Adipose tissue (tissue), 3 donors: ENCODE results near the gene CACNB4. TPM values are rescaled to one million over a fixed set of nuclear protein-coding genes. Genes with fewer than 3 reads are reported as not detected.

Experiments used
- H3K27ac ChIP-seq: one replicate; pipeline ENCODE4 v1.5.1; 2013; ENCODE audit warnings: low read depth, low read length
- WGBS, 3 donors: extraction: QIAGEN DNeasy Blood & Tissue Kit; methylation state at CpG; one replicate each; pipeline ENCODE4 v1.1.7; 2013; 5-methylcytosine and 5-hydroxymethylcytosine counted together
- polyA plus RNA-seq, 3 donors: library from polyadenylated mRNA; stranded (reverse); fragments of 200-250 nt; gene quantifications; one replicate each; pipeline ENCODE4 v1.2.3, GENCODE V29; 2013
- donor health status: healthy with polysubstance abuse.
- donor health status: Bipolar disorder and iron deficiency.
- donor health status: healthy.

The CACNB4 gene
- polyA plus RNA-seq, 3 donors = 0.10 to 0.45 (median 0.21) TPM

DNA sequence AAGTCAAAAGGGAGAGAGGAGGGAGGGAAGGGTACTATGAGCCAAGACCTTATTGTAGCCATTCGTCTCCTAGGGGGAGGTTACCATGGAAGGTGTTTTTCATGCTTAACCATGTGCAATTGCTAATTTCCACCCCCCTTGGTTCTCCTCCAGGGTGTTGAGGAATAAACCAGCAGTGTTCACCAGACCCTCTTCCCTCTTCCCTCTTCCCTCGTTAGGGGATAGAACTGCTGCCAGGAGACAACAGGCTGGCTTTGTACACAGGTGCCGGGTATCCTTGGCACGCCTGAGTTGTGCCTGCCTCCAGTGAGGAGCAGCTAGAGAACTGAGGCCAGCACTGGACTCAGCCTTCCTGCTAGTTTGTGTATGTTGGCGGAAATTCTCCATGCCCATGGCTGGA lies 229.6 kb downstream of the CACNB4 start:
- WGBS, 3 donors = 66 to 85% (median 83%) methylated on average over 5 of the region's 5 CpGs
- H3K27ac ChIP-seq = no peak overlapping the region

DNA sequence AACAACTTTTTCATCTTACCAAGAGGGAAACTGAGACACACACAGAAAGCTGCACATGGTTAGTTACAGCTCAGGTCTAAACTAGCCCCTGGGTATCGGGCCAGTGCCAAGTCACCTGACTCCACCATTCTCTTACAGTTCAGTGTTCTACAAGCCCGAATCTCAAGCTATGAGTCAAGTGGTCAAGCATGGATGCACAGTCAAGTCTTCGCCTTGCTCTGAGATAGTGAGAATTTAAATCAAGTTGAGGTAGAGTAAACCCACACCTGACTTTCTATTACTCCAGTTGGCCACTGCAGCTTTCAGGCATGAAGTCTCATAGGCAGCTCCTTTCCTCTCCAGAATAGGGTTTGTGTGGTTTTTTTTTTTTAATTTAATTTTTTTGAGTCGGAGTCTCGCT lies 236.1 kb downstream of the CACNB4 start:
- 94 to 97% (median 96%) methylated on average over 5 of the region's 5 CpGs for WGBS, 3 donors
- no peak overlapping the region for H3K27ac ChIP-seq

DNA sequence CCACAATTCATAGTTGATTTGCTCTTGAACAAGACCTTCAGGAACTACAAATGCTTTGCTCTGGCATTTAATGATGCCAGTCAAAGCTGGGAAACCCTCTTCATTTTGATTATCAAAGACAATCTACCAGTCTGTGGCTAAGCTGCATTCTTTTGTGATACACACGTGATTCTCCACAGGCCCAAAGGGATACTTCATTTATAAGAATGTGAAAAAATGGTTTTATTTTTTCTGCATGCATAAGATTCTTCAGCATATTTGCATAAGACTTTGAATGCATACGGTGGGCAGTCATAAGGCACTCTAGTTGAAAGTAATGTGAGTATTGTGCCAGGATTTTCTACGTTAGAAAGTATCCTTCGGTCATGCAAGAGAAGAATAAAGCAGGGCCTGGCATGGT lies 237.7 kb downstream of the CACNB4 start:
- 80 to 86% (median 86%) methylated on average over 4 of the region's 4 CpGs for WGBS, 3 donors
- no peak overlapping the region for H3K27ac ChIP-seq

DNA sequence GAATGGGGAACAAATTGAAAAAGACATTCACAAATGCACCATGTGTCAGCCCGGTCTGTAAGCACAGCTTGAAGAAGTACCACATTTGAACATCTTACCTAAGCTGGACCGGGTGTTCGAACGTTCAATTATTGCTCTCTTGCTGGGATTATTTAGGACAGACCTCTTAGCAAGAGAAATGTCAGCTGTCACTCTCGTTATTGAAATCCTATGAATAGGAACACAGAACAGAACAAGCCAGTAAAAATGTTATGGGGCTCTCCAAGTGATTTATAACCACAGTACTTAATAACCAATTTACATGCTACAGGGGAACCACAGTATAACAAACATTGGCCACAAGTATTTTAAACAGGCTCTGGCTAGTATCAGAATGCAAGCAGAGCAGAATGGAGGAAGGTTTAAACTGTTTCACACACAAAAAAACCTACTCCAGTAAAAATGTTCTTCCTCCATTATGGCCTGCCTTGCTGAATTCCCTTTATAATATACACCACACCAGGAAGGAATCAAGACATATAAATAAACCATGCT lies 238.2 kb downstream of the CACNB4 start:
- 80 to 84% (median 81%) methylated on average over 5 of the region's 5 CpGs for WGBS, 3 donors
- no peak overlapping the region for H3K27ac ChIP-seq

DNA sequence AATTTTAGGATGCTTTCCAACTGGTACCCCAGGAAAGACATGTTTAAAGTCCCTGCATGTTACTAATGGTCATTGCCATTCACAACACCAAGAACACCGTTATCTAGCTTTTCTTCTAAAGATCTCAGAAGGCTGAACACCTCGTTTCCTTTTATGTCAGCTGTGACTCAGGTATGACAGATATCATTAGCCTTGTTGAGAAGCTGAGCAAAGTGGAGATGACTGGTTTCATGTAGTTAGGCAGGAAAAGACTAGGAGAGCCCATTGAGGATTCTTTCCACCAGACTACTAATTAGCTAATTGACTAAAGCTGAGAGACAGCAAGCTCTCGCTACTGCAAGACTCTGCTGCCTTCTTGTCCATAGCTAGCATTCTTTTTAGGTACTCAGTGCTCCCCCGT lies 238.6 kb downstream of the CACNB4 start:
- 75 to 90% (median 83%) methylated on average over 4 of the region's 4 CpGs for WGBS, 3 donors

DNA sequence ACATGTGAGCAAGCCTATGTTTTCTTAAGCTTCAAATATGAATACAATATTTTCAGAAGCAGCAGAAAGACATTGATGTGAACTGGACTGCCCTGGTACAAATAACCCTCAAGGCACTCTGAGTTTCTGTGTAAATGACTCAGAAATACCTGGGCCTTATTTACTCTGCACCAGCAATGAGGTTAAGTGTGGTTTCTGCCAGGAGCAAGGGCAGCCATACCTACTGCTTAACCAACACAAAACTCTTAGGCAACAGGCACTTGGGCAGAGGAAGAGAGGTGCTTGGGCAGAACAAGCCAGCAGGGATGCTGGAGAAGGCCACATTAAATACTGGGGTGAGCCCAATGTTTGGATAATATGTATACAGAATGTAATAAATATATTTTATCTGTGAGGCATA lies 241.2 kb downstream of the CACNB4 start:
- H3K27ac ChIP-seq = no peak overlapping the region

More for the DNA sequence above, 238.6 kb downstream of the CACNB4 start:
- no peak overlapping the region for H3K27ac ChIP-seq

DNA sequence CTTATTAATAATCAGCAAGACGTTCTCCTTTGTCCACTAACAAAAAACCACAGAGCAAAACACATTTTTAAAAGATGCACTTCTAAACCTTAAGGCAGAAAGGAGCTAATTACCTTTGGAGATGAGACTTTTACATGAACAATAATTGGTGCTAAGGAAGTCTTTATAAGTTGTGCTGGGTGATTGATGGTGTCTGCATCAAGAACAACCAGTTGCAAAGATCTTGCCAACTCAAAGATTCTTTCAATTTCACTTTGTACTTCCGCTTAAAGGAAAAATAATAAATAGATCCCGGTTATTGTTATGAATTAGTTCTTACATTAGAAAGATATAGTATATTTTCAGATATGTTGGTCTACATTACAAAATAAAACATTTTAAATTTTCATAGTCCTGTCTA lies 243.7 kb downstream of the CACNB4 start:
- WGBS, 3 donors = 82 to 92% (median 86%) methylated on average over 3 of the region's 3 CpGs
- H3K27ac ChIP-seq = no peak overlapping the region

DNA sequence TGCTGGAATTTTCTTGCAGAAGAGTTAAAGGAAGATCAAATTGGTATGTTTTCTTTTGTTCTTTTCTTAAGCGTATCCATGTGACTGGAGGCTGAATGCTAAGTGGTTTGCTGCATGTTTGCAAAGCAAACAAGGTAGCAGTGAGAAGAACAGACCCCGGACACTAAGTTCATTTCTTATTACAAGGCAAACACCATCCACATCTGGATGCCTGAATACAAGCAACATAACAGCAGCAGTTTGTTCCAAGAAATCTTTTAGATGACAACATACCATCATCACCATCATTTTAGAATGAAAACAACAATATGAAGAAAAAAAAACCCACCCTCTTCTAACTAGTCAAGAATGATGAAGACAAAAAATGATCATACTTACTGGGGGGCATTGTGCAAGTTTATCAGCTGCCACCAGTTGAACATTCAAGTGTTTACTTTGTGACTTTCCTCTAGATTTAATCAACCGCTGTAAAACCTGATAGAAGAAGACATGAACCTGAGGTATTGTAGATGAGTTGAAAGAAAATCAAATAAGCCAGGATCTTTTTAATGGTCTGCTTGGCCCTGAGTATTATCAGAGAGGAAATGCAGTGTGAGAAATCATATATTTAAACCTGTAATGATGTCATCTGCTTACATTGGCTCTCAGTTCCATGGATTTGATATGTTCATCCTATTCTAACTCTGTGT lies 245.6 kb downstream of the CACNB4 start:
- H3K27ac ChIP-seq = no peak overlapping the region
- WGBS, 3 donors = 70 to 97% (median 86%) methylated on average over 3 of the region's 3 CpGs

DNA sequence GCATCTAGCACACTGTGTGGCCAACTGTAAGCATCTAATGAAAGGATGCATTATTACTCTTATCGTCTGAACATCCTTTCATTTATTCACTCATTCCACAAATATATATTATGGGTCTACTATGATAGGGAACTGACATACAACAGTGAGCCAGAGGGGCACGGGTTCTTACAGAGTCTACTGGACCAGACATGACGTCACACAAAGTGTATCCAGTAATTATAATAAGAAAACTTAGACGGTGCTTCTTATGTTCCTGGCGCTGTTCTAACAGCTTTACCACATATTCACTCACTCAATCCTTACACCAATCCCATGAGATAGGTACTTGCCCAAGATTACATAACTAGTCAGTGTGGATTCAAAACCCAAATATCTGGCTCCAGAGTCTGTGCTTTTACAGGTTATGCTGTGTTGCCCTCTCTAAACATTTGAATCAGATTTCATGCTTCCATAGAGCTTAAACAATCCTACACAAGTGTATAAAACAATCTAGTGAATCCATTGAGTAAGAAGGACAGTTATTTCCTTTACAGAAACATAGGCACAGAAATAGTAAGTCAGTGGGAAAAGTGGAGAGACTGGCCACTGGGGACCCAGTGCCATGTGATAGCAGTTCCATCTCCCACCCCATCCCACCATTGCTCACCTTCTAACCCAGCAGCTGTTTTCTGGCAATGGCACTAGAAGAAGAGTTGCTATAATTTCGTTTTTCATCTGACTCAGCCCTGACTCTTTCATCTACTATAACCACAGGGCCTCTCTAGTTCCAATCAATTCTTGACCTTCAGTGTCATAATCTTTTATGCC lies 246.4 kb downstream of the CACNB4 start:
- WGBS, 3 donors = 77 to 80% (median 80%) methylated on average over 6 of the region's 6 CpGs
- no peak overlapping the region for H3K27ac ChIP-seq

DNA sequence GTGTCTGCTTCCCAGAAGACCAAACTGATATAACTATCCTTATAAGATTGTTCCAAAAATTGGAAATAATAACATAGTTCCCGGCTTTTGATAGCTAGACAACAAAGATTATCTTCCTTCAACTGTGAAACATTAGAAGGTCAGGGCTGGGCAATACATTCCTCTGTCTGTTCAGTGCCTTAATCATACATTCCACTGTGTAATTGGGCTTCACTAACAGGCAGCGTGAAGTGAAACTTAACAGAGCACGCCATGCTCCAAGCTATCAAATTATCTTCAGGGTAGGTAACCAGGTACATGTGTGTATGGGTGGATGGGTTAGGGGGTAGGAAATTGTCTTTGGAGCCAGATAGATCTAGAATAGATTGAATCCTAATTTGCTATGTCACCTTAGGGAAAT lies 247.1 kb downstream of the CACNB4 start:
- WGBS, 3 donors = 63 to 82% (median 77%) methylated on average over 3 of the region's 3 CpGs
- H3K27ac ChIP-seq = no peak overlapping the region

DNA sequence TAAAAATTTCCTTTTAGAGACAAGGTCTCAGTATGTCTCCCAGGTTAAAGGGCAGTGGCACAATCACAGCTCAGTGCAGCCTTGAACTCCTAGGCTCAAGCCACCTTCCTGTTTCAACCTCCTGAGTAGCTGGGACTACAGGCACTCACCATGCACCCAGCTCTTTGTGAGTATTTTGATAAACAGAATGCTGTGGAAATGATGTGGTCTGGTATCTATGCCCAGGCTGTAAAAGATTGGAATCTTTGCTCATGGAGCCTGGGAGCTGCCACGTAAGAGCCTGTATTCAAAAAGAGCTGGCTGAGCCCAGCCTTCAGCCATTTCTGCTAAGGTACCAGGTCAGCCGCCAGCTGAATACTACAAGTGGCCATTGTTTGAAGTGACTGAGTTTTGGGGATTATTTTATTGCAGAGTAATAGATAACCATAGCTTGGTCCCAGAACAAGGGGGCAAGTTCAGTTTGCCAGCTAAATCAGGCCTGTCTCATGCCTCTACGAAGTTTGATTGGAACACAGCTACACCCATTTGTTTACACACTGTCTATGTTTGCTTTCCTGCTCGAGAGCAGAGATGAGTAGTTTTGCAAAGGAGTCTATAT lies 249.3 kb downstream of the CACNB4 start:
- no peak overlapping the region for H3K27ac ChIP-seq

DNA sequence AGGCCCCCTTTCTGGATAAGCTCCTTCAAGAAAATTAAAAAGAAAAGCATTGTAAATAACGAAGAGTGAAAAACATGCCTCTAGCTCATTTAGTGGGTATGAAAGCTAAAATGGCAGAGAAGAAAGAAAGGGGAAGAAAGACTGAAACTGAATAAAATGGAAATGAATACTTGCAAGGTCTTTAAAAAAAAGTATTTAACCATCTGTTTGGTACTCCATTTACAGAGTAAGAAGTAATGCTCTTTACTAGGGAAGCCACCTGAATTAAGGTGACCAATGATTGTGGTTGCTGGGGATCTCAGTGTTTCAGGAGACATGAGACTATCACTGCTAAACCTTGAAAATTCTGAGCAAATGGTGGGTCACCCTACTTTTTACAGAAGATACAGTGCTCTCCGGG lies 253.0 kb downstream of the CACNB4 start:
- 90 to 99% (median 96%) methylated on average over 2 of the region's 2 CpGs for WGBS, 3 donors
- no peak overlapping the region for H3K27ac ChIP-seq

More for the DNA sequence above, 249.3 kb downstream of the CACNB4 start:
- WGBS, 3 donors = 52 to 94% (median 85%) methylated on average over 4 of the region's 4 CpGs

DNA sequence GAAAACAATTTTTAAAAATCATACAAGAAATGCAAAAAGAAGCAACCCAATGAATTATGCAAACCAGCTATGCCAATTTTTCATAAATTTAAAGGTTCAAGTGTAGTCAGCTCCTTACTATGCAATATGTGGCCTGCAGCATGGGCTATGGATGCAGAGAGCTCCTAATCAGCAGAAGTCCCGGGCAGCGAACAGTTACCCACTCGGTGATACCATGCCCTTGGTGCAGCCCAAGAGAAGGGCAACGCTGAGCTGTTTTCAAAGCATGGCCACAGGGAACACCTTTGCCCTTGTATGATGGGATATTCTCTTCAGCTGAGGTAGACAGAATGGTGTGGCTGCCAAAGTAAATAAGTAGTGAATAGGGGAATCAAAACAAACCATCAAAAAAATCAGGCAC lies 253.4 kb downstream of the CACNB4 start:
- H3K27ac ChIP-seq = no peak overlapping the region
- 82 to 95% (median 89%) methylated on average over 4 of the region's 4 CpGs for WGBS, 3 donors

DNA sequence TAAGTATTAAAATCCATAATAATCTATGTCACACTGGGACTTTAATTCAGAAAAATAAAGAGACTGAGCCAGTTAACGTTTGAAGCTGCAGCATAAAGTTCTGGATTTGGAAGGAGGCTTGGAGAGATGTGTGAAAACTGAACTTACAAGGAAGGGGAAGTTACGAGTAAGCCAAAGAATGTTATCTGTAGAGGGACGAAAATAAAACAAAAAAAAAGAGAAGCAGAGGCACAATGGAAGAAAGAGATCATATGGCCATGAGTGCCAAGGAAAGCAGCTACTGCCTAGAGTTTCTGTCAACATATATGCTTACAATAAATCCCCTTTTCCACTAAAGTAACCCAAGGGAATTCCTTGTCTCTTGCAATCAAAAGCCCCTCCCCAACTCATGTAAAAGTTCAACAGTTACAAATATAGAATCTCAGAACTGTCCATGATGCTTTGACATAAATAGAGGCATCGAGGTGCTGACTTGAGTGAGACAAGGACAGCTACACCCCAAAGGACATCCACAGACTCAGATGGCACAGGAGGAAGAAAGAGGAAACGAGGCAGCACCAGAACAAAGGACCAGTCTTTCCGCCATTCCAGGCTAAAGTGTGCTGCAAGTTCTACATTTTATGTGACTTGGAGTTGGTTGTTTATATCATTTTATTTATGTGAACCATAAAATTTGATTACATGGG lies 254.5 kb downstream of the CACNB4 start:
- H3K27ac ChIP-seq = no peak overlapping the region
- 51 to 73% (median 51%) methylated on average over 6 of the region's 6 CpGs for WGBS, 3 donors

DNA sequence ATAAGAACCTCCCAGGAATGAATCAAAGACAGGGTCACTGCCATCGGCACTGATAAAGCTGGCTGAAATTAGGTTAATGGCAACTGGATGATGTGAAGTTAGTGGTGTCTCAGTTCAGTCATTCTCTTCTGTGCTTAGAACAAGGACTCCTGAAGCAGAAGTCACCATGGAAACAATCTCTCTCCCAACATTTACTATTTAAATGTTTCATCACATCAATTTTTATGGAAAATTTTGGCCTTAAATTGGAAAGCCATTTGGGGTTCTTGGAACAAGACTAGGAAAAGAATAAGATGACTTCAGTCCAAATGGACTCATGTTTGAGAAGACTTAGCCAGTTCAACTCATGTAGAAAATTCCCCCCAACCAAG lies 255.2 kb downstream of the CACNB4 start:
- 68 to 85% (median 79%) methylated on average over 1 of the region's 1 CpG for WGBS, 3 donors
- no peak overlapping the region for H3K27ac ChIP-seq

DNA sequence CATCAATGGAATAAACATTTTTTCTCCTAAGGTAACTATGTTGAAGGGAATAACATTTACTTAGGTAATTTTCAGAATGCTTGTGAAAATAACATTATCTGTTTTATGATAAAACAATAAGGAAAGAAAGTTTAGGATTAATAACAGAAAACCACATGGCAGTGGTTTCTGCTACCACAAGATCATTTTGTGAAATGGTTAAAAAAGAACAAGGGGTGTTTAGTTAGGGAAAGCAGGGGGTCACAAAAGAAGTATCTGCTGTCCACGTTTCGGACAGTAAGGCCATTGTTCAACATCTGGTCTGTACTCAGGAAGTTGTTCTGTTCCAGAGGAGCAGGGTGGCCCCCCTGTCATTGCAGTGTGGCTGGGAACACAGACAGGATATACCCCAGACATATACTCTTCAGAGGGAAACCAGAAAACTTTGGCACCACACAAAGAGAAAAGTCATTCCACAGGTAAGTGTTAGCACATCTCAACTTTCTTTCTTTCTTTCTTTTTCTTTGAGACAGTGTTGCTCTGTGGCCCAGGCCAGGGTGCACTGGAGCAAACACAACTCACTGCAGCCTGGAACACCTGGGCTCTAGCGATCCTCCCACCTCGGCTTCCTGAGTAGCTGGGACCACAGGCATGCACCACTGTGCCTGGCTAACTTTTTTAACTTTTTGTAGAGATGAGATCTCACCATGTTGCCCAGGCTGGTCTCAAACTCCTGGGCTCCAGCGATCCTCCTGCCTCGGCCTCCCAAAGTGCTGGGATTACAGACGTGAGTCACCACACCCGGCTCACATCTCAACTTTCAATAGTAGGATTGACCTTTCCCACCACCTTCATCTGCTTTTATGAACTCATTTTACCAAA lies 255.8 kb downstream of the CACNB4 start:
- no peak overlapping the region for H3K27ac ChIP-seq
- 75 to 77% (median 76%) methylated on average over 8 of the region's 8 CpGs for WGBS, 3 donors

DNA sequence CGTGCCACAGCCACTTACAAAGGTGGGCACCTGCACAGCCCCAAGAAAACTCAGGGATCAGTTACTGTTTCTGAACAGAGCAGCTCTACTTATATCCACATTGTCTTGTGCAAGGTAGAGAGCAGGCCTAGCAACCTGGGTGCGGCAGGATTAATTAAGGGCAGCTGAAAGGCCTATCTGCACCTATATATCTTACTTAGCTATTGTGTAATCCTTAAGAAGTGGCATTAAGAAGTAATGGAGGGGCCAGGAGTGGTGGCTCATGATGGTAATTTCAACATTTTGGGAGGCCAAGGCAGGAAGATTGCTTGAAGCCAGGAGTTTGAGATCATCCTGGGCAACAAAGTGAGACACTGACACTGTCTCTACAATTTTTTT lies 257.8 kb downstream of the CACNB4 start:
- H3K27ac ChIP-seq = no peak overlapping the region
- WGBS, 3 donors = 85 to 91% (median 87%) methylated on average over 2 of the region's 2 CpGs
